HepG2 (cell line): Measurements from ENCODE around the gene SRPRB. TPM values are rescaled to one million over a fixed set of nuclear protein-coding genes. Genes with fewer than 3 reads are reported as not detected.

Source experiments
- ATAC-seq: fragments of 200-7000 bp; cut with Tn5 transposase; 3 replicates; pipeline ENCODE4 v1.9.1; 2020; ENCODE audit warnings: mild to moderate bottlenecking, moderate library complexity
- BruUV-seq: library from RNA; stranded (reverse); fragments of 400-500 nt; replicated peaks from 2 replicates; lab custom pipeline; 2021; lab: Mats Ljungman, UMichigan
- CTCF ChIA-PET: fragments of 300-600 bp; formaldehyde crosslinking; extraction: SDS; loops from one replicate; lab custom pipeline; 2021; ENCODE audit warnings: low total read pairs, inconsistent platforms, low intra/inter-chr PET ratio; lab: Yijun Ruan, JAX
- POLR2A ChIA-PET: fragments of 350-600 bp; sonication (Branson Sonifier 250); formaldehyde crosslinking; loops from one replicate; lab custom pipeline; 2020; ENCODE audit warnings: antibody characterized with exemption, inconsistent platforms; lab: Yijun Ruan, JAX
- DNase-seq: peaks from one replicate; pipeline ENCODE4 v3.0.0-alpha.2; 2015; ENCODE audit warnings: low spot score
- FAIRE-seq: peaks from 3 replicates; lab custom pipeline; 2011; peaks lifted over from hg19 to GRCh38; lab: Jason Lieb, UNC
- H2AFZ ChIP-seq: one replicate; pipeline ENCODE4 v1.6.1; 2011; ENCODE audit warnings: low read length, inconsistent platforms
- H3K27ac ChIP-seq: fragments of 300-600 bp; 3 replicates; pipeline ENCODE4 v1.8.0; 2011; ENCODE audit warnings: mixed run types, mild to moderate bottlenecking, mixed read lengths, low read length, inconsistent platforms; ENCODE audit not compliant: insufficient read depth; ENCODE audit errors: extremely low read length
- H3K27me3 ChIP-seq, 2 experiments: fragments of 200-600 bp in 1 of 2; 2 replicates in 1 of 2; 3 replicates in 1 of 2; pipeline versions ENCODE4 v1.6.0 to v1.8.0; 2011; ENCODE audit warnings: low read length in 2 of 2, mild to moderate bottlenecking in 2 of 2, moderate library complexity in 2 of 2, inconsistent platforms in 1 of 2; ENCODE audit not compliant: insufficient read depth in 2 of 2, control insufficient read depth in 1 of 2
- H3K36me3 ChIP-seq, 2 experiments: fragments of 200-600 bp in 1 of 2; replicated peaks in 1 of 2; 2 replicates in 1 of 2; 3 replicates in 1 of 2; pipeline versions ENCODE4 v1.5.1 to v1.8.0; 2011; ENCODE audit warnings: low read length in 2 of 2, inconsistent platforms in 1 of 2; ENCODE audit not compliant: insufficient read depth in 2 of 2, control insufficient read depth in 1 of 2
- H3K4me1 ChIP-seq: 2 replicates; pipeline ENCODE4 v1.5.1; 2012; ENCODE audit warnings: low read length, inconsistent platforms; ENCODE audit not compliant: insufficient read depth
- H3K4me2 ChIP-seq: 2 replicates; pipeline ENCODE4 v1.6.0; 2011; ENCODE audit warnings: low read depth, low read length, inconsistent platforms
- H3K4me3 ChIP-seq, 3 experiments: fragments of 200-600 bp in 1 of 3; sonication (generic), shearing (Covaris generic) in 1 of 3; replicated peaks in 1 of 3; 2 replicates each; pipeline ENCODE4 v1.5.1; 2011 to 2016; ENCODE audit warnings: low read length in 3 of 3, inconsistent platforms in 2 of 3, low read depth in 2 of 3, mild to moderate bottlenecking in 2 of 3, control low read depth in 1 of 3, mixed read lengths in 1 of 3; ENCODE audit not compliant: insufficient read depth in 1 of 3
- H3K79me2 ChIP-seq: one replicate; pipeline ENCODE4 v1.6.1; 2011; ENCODE audit warnings: low read length, inconsistent platforms; ENCODE audit not compliant: insufficient read depth
- H3K9ac ChIP-seq: 2 replicates; pipeline ENCODE4 v1.6.0; 2011; ENCODE audit warnings: mild to moderate bottlenecking, low read depth, low read length, inconsistent platforms; ENCODE audit not compliant: insufficient read depth
- H3K9me3 ChIP-seq: 2 replicates; pipeline ENCODE4 v1.5.1; 2012; ENCODE audit warnings: mild to moderate bottlenecking, low read length
- H4K20me1 ChIP-seq: 2 replicates; pipeline ENCODE4 v1.6.0; 2011; ENCODE audit warnings: inconsistent platforms, mild to moderate bottlenecking, low read length, moderate library complexity; ENCODE audit not compliant: insufficient read depth
- CCAR2 ChIP-seq: fragments of 200-400 bp; formaldehyde crosslinking; optimal IDR thresholded peaks from 2 replicates; pipeline ENCODE3; 2018; ENCODE audit warnings: low read depth, mild to moderate bottlenecking, low read length, moderate library complexity
- CREM ChIP-seq, 2 experiments: sonication (generic) in 1 of 2; formaldehyde crosslinking in 1 of 2; IDR thresholded peaks; 2 replicates each; pipeline versions ENCODE4 v1.4.0 to v1.6.1; 2016 to 2020; ENCODE audit warnings: antibody characterized with exemption in 1 of 2, mild to moderate bottlenecking in 1 of 2, missing genetic modification reagents in 1 of 2
- DMAP1 ChIP-seq: IDR thresholded peaks from 2 replicates; pipeline ENCODE4 v1.6.1; 2016
- NRL ChIP-seq: sonication (generic); formaldehyde crosslinking; IDR thresholded peaks from 2 replicates; pipeline ENCODE4 v1.5.0; 2020; ENCODE audit warnings: missing genetic modification reagents, mild to moderate bottlenecking, moderate library complexity, borderline replicate concordance
- SAFB2 ChIP-seq: sonication (generic); formaldehyde crosslinking; IDR thresholded peaks from 2 replicates; pipeline ENCODE4 v1.5.1; 2020; ENCODE audit warnings: missing genetic modification reagents, low read depth, mild to moderate bottlenecking, borderline replicate concordance
- XRCC5 ChIP-seq: fragments of 200-400 bp; formaldehyde crosslinking; optimal IDR thresholded peaks from 2 replicates; pipeline ENCODE3; 2017; ENCODE audit warnings: mild to moderate bottlenecking, low read length
- ZNF24 ChIP-seq: fragments of 450-650 bp; IDR thresholded peaks from 2 replicates; pipeline ENCODE4 v1.6.1; 2017; ENCODE audit warnings: antibody characterized with exemption, mild to moderate bottlenecking
- ZNF839 ChIP-seq: sonication (generic); formaldehyde crosslinking; IDR thresholded peaks from 2 replicates; pipeline ENCODE4 v1.4.0; 2020; ENCODE audit warnings: missing genetic modification reagents, mild to moderate bottlenecking, borderline replicate concordance
- WGBS: methylation state at CpG from one replicate; pipeline ENCODE4 v1.1.6; 2017; ENCODE audit warnings: low lambda C conversion rate; 5-methylcytosine and 5-hydroxymethylcytosine counted together
- in situ Hi-C: cut with HindIII; loops from 2 replicates; pipeline ENCODE4 v1.10.0; 2017; ENCODE audit warnings: low pct_unique_long_range_greater_than_20kb; ENCODE audit not compliant: extremely low pct_ligation_motif_present
- intact Hi-C: fragments of 100-400 bp; cut with micrococcal nuclease; formaldehyde crosslinking; loops from one replicate; pipeline ENCODE4 v1.10.0; 2022; ENCODE audit not compliant: unreplicated experiment
- polyA plus RNA-seq, 8 experiments: library from polyadenylated mRNA; depleted of rRNA in 3 of 8; stranded (reverse) in 7 of 8; unstranded in 1 of 8; fragments of >200 nt; fragmentation: Illumina TruSeq in 4 of 8; extraction: Trizol in 4 of 8; gene quantifications; 2 replicates each; pipeline versions ENCODE4 v1.2.1 to v1.2.3, GENCODE V29; 2011 to 2016; ENCODE audit warnings: low read depth in 4 of 8, missing spikeins in 1 of 8, mixed read lengths in 1 of 8; ENCODE audit not compliant: insufficient read depth in 1 of 8
- total RNA-seq, 5 experiments: library from RNA; depleted of rRNA; stranded (reverse); fragments of >200 nt; fragmentation: Illumina TruSeq; extraction: Trizol; gene quantifications; 2 replicates each; pipeline ENCODE4 v1.2.3, GENCODE V29; 2016; ENCODE audit warnings: low read depth in 1 of 5
- TF ChIP-seq, protein P1 (sequence below): IDR thresholded peaks from 2 replicates; pipeline ENCODE4 v1.6.1; 2016; ENCODE audit warnings: missing biosample characterization, missing genetic modification reagents, low read depth
- TF ChIP-seq, protein P2 (sequence below): sonication (generic); formaldehyde crosslinking; IDR thresholded peaks from 2 replicates; pipeline ENCODE4 v1.5.0; 2020; ENCODE audit warnings: mild to moderate bottlenecking, missing genetic modification reagents, borderline replicate concordance
- TF ChIP-seq, protein P3 (sequence below): sonication (generic); formaldehyde crosslinking; IDR thresholded peaks from 2 replicates; pipeline ENCODE4 v1.4.0; 2020; ENCODE audit warnings: missing genetic modification reagents
- TF ChIP-seq, protein P4 (sequence below): sonication (generic); formaldehyde crosslinking; IDR thresholded peaks from 2 replicates; pipeline ENCODE4 v1.5.0; 2020; ENCODE audit warnings: mild to moderate bottlenecking, low read depth, missing genetic modification reagents, borderline replicate concordance
- TF ChIP-seq, protein P5 (sequence below): sonication (generic); formaldehyde crosslinking; IDR thresholded peaks from 2 replicates; pipeline ENCODE4 v1.5.0; 2020; ENCODE audit warnings: missing genetic modification reagents, mild to moderate bottlenecking, borderline replicate concordance

SRPRB gene
- total and polyA plus RNA-seq, 2 of the 13 experiments (the other 11 are each of a cell fraction or from before 2014, with no cell fraction given), result 41.0 to 111 TPM

DNA sequence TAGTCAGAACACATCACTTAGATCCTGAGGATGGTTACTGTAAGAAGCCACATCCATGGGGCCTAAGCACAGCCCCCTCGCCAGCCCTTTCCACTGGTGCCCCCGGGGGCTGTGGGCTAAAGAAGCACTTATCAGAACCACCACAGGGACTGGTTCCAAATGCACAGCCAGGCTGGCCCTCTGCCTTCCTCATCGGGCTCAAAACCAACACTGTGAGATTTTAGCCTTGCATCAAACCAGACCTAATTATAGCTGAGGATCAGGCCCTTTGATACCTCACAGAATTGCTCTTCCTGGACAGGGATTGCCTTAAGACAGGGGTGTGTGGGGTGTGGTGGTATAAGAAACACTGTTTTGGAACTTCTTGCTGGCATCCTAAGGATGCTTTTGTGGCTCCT, 23.7 kb downstream of the SRPRB start:
- ATAC-seq (no peak), FAIRE-seq (no peak), DNase-seq (no peak)
- no peak overlapping the region for H3K4me3 ChIP-seq
- no peak overlapping the region for H3K4me2 ChIP-seq
- in situ Hi-C loops (no loop called here), intact Hi-C loops (no loop called here)
- H3K4me1 ChIP-seq, result peaks cover 16% of the 10 kb centered on the region
- no peak overlapping the region for H2AFZ ChIP-seq
- POLR2A ChIA-PET, result no interaction called here
- TF ChIP-seq CREM (IDR thresholded peaks at IDR 0.05), result no peak
- no peak for TF ChIP-seq CREM (CRISPR knock-in tag; IDR thresholded peaks at IDR 0.05)
- TF ChIP-seq CCAR2, result no peak
- TF ChIP-seq, protein P1, sequence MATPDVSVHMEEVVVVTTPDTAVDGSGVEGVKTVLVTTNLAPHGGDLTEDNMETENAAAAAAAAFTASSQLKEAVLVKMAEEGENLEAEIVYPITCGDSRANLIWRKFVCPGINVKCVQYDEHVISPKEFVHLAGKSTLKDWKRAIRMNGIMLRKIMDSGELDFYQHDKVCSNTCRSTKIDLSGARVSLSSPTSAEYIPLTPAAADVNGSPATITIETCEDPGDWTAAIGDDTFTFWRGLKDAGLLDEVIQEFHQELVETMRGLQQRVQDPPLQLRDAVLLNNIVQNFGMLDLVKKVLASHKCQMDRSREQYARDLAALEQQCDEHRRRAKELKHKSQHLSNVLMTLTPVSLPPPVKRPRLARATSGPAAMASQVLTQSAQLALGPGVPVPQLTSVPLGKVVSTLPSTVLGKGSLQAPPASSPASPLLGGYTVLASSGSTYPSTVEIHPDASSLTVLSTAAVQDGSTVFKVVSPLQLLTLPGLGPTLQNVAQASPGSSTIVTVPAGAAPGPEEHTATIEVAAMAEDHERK (CRISPR knock-in tag), result no peak
- TF ChIP-seq, protein P2, sequence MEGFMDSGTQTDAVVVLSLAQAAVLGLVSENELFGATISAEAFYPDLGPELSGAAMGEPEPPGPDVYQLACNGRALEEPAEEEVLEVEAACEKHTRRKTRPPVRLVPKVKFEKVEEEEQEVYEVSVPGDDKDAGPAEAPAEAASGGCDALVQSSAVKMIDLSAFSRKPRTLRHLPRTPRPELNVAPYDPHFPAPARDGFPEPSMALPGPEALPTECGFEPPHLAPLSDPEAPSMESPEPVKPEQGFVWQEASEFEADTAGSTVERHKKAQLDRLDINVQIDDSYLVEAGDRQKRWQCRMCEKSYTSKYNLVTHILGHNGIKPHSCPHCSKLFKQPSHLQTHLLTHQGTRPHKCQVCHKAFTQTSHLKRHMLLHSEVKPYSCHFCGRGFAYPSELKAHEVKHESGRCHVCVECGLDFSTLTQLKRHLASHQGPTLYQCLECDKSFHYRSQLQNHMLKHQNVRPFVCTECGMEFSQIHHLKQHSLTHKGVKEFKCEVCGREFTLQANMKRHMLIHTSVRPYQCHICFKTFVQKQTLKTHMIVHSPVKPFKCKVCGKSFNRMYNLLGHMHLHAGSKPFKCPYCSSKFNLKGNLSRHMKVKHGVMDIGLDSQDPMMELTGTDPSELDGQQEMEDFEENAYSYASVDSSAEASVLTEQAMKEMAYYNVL (CRISPR knock-in tag), result no peak
- TF ChIP-seq, protein P3, sequence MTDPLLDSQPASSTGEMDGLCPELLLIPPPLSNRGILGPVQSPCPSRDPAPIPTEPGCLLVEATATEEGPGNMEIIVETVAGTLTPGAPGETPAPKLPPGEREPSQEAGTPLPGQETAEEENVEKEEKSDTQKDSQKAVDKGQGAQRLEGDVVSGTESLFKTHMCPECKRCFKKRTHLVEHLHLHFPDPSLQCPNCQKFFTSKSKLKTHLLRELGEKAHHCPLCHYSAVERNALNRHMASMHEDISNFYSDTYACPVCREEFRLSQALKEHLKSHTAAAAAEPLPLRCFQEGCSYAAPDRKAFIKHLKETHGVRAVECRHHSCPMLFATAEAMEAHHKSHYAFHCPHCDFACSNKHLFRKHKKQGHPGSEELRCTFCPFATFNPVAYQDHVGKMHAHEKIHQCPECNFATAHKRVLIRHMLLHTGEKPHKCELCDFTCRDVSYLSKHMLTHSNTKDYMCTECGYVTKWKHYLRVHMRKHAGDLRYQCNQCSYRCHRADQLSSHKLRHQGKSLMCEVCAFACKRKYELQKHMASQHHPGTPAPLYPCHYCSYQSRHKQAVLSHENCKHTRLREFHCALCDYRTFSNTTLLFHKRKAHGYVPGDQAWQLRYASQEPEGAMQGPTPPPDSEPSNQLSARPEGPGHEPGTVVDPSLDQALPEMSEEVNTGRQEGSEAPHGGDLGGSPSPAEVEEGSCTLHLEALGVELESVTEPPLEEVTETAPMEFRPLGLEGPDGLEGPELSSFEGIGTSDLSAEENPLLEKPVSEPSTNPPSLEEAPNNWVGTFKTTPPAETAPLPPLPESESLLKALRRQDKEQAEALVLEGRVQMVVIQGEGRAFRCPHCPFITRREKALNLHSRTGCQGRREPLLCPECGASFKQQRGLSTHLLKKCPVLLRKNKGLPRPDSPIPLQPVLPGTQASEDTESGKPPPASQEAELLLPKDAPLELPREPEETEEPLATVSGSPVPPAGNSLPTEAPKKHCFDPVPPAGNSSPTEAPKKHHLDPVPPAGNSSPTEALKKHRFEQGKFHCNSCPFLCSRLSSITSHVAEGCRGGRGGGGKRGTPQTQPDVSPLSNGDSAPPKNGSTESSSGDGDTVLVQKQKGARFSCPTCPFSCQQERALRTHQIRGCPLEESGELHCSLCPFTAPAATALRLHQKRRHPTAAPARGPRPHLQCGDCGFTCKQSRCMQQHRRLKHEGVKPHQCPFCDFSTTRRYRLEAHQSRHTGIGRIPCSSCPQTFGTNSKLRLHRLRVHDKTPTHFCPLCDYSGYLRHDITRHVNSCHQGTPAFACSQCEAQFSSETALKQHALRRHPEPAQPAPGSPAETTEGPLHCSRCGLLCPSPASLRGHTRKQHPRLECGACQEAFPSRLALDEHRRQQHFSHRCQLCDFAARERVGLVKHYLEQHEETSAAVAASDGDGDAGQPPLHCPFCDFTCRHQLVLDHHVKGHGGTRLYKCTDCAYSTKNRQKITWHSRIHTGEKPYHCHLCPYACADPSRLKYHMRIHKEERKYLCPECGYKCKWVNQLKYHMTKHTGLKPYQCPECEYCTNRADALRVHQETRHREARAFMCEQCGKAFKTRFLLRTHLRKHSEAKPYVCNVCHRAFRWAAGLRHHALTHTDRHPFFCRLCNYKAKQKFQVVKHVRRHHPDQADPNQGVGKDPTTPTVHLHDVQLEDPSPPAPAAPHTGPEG (CRISPR knock-in tag), result no peak
- no peak for TF ChIP-seq SAFB2 (CRISPR knock-in tag)
- no peak for TF ChIP-seq ZNF24
- no peak for TF ChIP-seq XRCC5
- TF ChIP-seq, protein P4, sequence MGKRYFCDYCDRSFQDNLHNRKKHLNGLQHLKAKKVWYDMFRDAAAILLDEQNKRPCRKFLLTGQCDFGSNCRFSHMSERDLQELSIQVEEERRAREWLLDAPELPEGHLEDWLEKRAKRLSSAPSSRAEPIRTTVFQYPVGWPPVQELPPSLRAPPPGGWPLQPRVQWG (CRISPR knock-in tag), result no peak
- TF ChIP-seq DMAP1 (CRISPR knock-in tag), result no peak
- TF ChIP-seq NRL (CRISPR knock-in tag), result no peak
- no peak for TF ChIP-seq ZNF839
- TF ChIP-seq, protein P5, sequence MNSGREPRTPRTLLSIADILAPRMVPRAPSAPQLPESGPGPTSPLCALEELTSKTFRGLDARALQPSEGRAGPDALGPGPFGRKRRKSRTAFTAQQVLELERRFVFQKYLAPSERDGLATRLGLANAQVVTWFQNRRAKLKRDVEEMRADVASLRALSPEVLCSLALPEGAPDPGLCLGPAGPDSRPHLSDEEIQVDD (CRISPR knock-in tag), result no peak
- H3K36me3 ChIP-seq, result peaks cover 0 to under 1% of the 10 kb centered on the region in 2 experiments; a peak in 1 of 5 replicates
- CTCF ChIA-PET, result no interaction called here
- no CpG with 5 or more reads among the region's 3 CpGs for WGBS
- H3K27me3 ChIP-seq, result peaks cover 0 to 19% of the 10 kb centered on the region in 2 experiments; a peak in 3 of 5 replicates
- H3K79me2 ChIP-seq, result no peaks in the 10 kb centered on the region
- no peaks in the 10 kb centered on the region for H3K9me3 ChIP-seq
- BruUV-seq, result no TSS peak
- H3K27ac ChIP-seq, result no peak overlapping the region
- no peak overlapping the region for H3K9ac ChIP-seq
- no peaks in the 10 kb centered on the region for H4K20me1 ChIP-seq
